ENCODE results near the gene SLC25A25. TPM values are rescaled to one million over a fixed set of nuclear protein-coding genes. Genes with fewer than 3 reads are reported as not detected.

SLC25A25 gene
- total and polyA plus RNA-seq, 9 of the 15 experiments (the other 6 are each of a cell fraction or from before 2014, with no cell fraction given), result 0.07 to 35.9 (median 23.2) TPM

DNA sequence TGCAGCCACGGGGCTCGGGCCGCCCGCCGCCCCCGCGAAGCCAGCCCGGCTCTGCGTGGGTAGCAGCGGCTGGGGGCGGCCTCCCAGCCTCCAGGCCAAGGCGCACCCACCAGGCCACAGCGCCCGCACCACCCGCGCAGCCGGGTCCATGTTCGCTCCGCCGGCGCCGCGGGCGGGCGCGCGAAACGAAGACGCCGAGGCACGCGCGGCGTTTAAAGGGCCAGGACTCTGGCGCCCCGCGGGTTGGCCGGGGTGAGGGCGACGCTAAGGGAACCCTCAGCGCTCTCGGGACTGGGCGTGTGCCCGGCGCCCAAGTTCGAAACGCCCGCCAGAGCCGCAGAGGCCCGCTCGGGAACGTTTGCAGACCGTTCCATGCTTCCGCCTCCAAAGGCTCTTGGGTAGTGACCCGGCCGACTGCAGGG is 59.5 kb downstream of the SLC25A25 start, which contains the start of gene PTGES2 (continued):
- no peak for TF ChIP-seq ZNF518B (CRISPR knock-in tag; IDR thresholded peaks at IDR 0.05)
- TF ChIP-seq TCF7L2 (IDR thresholded peaks at IDR 0.05; ENCODE audit: low read depth, low read length), result 0 out of 2 replicates have a peak, but pooled peaks have one; percentile 14
- TF ChIP-seq FOXA3 (CRISPR knock-in tag; conservative IDR thresholded peaks at IDR 0.05 in 1 of 2, IDR thresholded peaks at IDR 0.05 in 1 of 2), result no peak
- no peak for TF ChIP-seq MLLT1 (IDR thresholded peaks at IDR 0.05)
- TF ChIP-seq, protein P1, sequence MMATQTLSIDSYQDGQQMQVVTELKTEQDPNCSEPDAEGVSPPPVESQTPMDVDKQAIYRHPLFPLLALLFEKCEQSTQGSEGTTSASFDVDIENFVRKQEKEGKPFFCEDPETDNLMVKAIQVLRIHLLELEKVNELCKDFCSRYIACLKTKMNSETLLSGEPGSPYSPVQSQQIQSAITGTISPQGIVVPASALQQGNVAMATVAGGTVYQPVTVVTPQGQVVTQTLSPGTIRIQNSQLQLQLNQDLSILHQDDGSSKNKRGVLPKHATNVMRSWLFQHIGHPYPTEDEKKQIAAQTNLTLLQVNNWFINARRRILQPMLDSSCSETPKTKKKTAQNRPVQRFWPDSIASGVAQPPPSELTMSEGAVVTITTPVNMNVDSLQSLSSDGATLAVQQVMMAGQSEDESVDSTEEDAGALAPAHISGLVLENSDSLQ (IDR thresholded peaks at IDR 0.05), result no peak
- TF ChIP-seq CREB1 (IDR thresholded peaks at IDR 0.05), result peak; percentile 13; the same call in 1 of the 2 replicates
- no peak for TF ChIP-seq CREB1 (CRISPR knock-in tag; IDR thresholded peaks at IDR 0.05)
- TF ChIP-seq, protein P2, sequence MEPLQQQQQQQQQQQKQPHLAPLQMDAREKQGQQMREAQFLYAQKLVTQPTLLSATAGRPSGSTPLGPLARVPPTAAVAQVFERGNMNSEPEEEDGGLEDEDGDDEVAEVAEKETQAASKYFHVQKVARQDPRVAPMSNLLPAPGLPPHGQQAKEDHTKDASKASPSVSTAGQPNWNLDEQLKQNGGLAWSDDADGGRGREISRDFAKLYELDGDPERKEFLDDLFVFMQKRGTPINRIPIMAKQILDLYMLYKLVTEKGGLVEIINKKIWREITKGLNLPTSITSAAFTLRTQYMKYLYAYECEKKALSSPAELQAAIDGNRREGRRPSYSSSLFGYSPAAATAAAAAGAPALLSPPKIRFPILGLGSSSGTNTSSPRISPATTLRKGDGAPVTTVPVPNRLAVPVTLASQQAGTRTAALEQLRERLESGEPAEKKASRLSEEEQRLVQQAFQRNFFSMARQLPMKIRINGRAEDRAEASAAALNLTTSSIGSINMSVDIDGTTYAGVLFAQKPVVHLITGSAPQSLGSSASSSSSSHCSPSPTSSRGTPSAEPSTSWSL (CRISPR knock-in tag; IDR thresholded peaks at IDR 0.05; ENCODE audit: borderline replicate concordance), result no peak
- TF ChIP-seq POLR2G (IDR thresholded peaks at IDR 0.05; ENCODE audit: low read depth, low read length), result peak; percentile 86
- TF ChIP-seq TARDBP (IDR thresholded peaks at IDR 0.05), result peak; percentile 52; the same call in 1 of the 2 replicates
- peak; percentile 62; the same call in 1 of the 2 replicates for TF ChIP-seq MYC (IDR thresholded peaks at IDR 0.05; ENCODE audit: low read depth, low read length)
- no peak for TF ChIP-seq MYC (CRISPR knock-in tag; IDR thresholded peaks at IDR 0.05; ENCODE audit: borderline replicate concordance, low read depth)
- TF ChIP-seq HNRNPL (IDR thresholded peaks at IDR 0.05; ENCODE audit: low read depth, low read length), result peak; percentile 74
